SU-DHL-6 (cell line): ENCODE results near the gene SKOR2.
"Not testable (repeated sequence)": the region's sequence is repeated elsewhere in the genome, so short reads cannot be mapped to it uniquely, and the experiment has no call there.

Source experiments
- H2AFZ ChIP-seq: fragments of 200-600 bp; sonication (generic); 2 replicates; pipeline ENCODE4 v1.6.1; 2014; ENCODE audit warnings: low read depth, mild to moderate bottlenecking, moderate library complexity, mixed read lengths, antibody characterized with exemption, low read length; ENCODE audit not compliant: severe bottlenecking
- H3F3A ChIP-seq: fragments of 200-600 bp; shearing (Covaris generic); 2 replicates; pipeline ENCODE4 v1.6.0; 2016; ENCODE audit warnings: antibody characterized with exemption, mild to moderate bottlenecking; ENCODE audit not compliant: insufficient read depth
- H3K27ac ChIP-seq: fragments of 200-600 bp; sonication (generic); 2 replicates; pipeline ENCODE4 v1.5.1; 2016; ENCODE audit warnings: low read depth, mild to moderate bottlenecking, low read length, moderate library complexity, mixed read lengths
- H3K27me3 ChIP-seq: fragments of 200-600 bp; sonication (generic), shearing (Covaris generic); 2 replicates; pipeline ENCODE4 v1.6.0; 2014; ENCODE audit warnings: mild to moderate bottlenecking, low read length
- H3K36me3 ChIP-seq: fragments of 200-600 bp; sonication (generic); 2 replicates; pipeline ENCODE4 v1.6.1; 2014; ENCODE audit warnings: mild to moderate bottlenecking, low read length, mixed read lengths
- H3K4me2 ChIP-seq: fragments of 300-600, 200-600 bp; shearing (Covaris generic), sonication (generic); 2 replicates; pipeline ENCODE4 v1.6.0; 2014; ENCODE audit warnings: low read length, low read depth, mild to moderate bottlenecking; ENCODE audit not compliant: poor library complexity, severe bottlenecking
- H3K4me3 ChIP-seq: fragments of 200-600 bp; sonication (generic); 2 replicates; pipeline ENCODE4 v1.5.1; 2014; ENCODE audit warnings: antibody characterized with exemption, low read length, mild to moderate bottlenecking, mixed read lengths; ENCODE audit not compliant: insufficient read depth, poor library complexity, severe bottlenecking
- H3K79me2 ChIP-seq: fragments of 200-600 bp; sonication (generic); 2 replicates; pipeline ENCODE4 v1.6.1; 2014; ENCODE audit warnings: mild to moderate bottlenecking, low read length, moderate library complexity; ENCODE audit not compliant: insufficient read depth
- H3K9ac ChIP-seq: fragments of 200-600 bp; sonication (generic); 2 replicates; pipeline ENCODE4 v1.7.0; 2014; ENCODE audit warnings: mild to moderate bottlenecking, low read length
- H3K9me2 ChIP-seq: fragments of 200-600 bp; sonication (generic); replicated peaks from 2 replicates; pipeline ENCODE4 v1.6.1; 2014; ENCODE audit warnings: low read length; ENCODE audit not compliant: insufficient read depth
- H3K9me3 ChIP-seq: fragments of 200-600 bp; sonication (generic); 2 replicates; pipeline ENCODE4 v1.6.1; 2014; ENCODE audit warnings: low read length, mixed read lengths; ENCODE audit not compliant: insufficient read depth
- H4K20me1 ChIP-seq: fragments of 200-600 bp; sonication (generic); 2 replicates; pipeline ENCODE4 v1.6.1; 2014; ENCODE audit warnings: low read depth, mild to moderate bottlenecking, antibody characterized with exemption, low read length, moderate library complexity, mixed read lengths
- EZH2phosphoT487 ChIP-seq: fragments of 200-600 bp; sonication (generic), shearing (Covaris generic); conservative IDR thresholded peaks from 2 replicates; pipeline ENCODE4 v1.6.1; 2018; ENCODE audit warnings: mild to moderate bottlenecking, antibody characterized with exemption, low read length, moderate library complexity, mixed read lengths
- TF ChIP-seq, protein P1 (sequence below): fragments of 200-600 bp; sonication (generic); IDR thresholded peaks from one replicate; pipeline ENCODE4 v1.5.1; 2017; ENCODE audit warnings: antibody characterized with exemption, mild to moderate bottlenecking, low read length, moderate library complexity; ENCODE audit not compliant: insufficient read depth, poor library complexity, severe bottlenecking

Gene SKOR2

DNA sequence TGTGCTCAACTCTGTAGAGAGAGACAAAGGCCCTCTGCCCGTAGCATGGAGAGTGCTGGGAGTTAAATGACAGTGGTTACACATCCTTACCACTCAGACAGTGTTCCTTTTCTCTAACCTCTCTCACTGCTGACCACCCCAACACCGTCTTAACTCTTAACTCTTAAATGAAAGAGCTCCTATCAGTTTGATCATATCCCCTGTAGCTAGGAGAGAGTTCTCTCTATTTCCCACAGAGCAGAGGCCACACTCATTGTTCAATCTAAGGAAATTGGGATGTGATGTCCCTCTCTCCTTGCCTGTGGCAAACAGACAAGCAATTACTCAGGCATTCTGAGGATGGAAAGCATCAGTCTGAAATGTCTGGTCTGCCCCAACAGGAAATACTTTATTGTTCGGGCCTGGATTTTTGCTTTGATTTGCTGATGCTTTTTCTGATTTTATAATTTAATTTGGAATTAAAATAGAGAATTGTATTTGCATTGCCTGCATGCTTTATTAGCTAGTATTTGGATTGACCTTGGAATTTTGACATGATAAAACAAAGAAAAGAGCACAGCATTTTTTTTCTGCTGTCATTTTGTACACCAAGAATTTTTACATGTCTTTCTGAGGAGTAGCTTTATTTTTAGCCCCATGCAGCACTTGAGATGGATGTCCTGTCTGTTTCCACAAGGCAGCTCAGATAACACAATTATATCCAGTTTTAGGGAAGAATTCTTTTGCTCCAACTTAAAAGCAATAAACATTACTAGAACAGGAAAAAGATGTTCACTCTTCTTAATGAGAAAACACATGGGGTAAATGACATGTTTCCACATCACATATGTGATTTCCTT lies 47.6 kb downstream of the SKOR2 start:
- Histone ChIP-seq H3K9me2 (no peaks in the 10 kb centered on the region), H3K9ac (no peak overlapping the region), H3K9me3 (no peaks in the 10 kb centered on the region), H4K20me1 (no peaks in the 10 kb centered on the region), H3K27ac (no peak overlapping the region), H3K27me3 (no peaks in the 10 kb centered on the region), H3K36me3 (no peaks in the 10 kb centered on the region), H3K4me3 (no peak overlapping the region), H3F3A (no peaks in the 10 kb centered on the region), H3K4me2 (no peak overlapping the region), H2AFZ (no peak overlapping the region), H3K79me2 (no peaks in the 10 kb centered on the region)
- no peak for TF ChIP-seq EZH2phosphoT487
- TF ChIP-seq, protein P1, sequence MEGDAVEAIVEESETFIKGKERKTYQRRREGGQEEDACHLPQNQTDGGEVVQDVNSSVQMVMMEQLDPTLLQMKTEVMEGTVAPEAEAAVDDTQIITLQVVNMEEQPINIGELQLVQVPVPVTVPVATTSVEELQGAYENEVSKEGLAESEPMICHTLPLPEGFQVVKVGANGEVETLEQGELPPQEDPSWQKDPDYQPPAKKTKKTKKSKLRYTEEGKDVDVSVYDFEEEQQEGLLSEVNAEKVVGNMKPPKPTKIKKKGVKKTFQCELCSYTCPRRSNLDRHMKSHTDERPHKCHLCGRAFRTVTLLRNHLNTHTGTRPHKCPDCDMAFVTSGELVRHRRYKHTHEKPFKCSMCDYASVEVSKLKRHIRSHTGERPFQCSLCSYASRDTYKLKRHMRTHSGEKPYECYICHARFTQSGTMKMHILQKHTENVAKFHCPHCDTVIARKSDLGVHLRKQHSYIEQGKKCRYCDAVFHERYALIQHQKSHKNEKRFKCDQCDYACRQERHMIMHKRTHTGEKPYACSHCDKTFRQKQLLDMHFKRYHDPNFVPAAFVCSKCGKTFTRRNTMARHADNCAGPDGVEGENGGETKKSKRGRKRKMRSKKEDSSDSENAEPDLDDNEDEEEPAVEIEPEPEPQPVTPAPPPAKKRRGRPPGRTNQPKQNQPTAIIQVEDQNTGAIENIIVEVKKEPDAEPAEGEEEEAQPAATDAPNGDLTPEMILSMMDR: no peak

DNA sequence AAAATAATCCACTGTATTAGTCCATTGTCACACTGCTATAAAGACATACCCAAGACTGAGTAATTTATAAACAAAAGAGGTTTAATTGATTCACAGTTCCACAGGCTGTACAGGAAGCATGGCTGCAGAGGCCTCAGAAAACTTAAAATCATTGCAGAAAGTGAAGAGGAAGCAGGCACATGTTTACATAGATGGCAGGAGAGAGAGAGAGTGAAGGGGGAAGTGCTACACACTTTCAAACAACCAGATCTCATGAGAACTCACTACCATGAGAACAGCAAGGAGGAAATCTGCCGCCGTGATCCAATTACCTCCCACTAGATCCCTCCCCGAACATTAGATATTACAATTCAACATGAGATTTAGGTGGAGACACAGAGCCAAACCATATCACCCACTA lies 55.5 kb downstream of the SKOR2 start:
- not testable (repeated sequence) for H4K20me1 ChIP-seq, H3K79me2 ChIP-seq, H3K4me2 ChIP-seq, H3K27ac ChIP-seq, H3K9ac ChIP-seq, H3K4me3 ChIP-seq, H3F3A ChIP-seq, H2AFZ ChIP-seq, H3K27me3 ChIP-seq, H3K9me3 ChIP-seq, H3K9me2 ChIP-seq, H3K36me3 ChIP-seq

DNA sequence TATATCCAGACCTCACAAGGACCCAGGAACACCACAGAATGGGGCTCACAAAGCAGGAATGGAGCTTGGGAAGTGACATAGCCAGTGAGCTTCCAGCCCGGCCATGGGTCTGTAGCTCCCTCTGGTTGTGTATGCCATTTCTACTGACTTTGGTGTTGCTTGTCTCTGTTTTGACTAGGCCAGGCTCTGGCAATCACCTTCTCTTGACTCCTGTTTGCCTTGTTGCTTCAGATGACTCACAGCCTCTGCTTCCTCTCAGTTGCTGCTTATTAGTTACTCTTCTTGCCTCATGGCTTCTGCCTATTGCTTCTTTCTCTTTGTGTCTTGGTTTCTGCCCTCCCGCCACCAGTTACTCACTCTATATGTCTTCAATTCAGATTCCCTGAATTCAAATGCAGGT lies 59.5 kb downstream of the SKOR2 start:
- H3K27ac ChIP-seq: no peak overlapping the region
- no peaks in the 10 kb centered on the region for H4K20me1 ChIP-seq
- H3K79me2 ChIP-seq: no peaks in the 10 kb centered on the region
- TF ChIP-seq, protein P1: no peak
- TF ChIP-seq EZH2phosphoT487: no peak
- no peak overlapping the region for H2AFZ ChIP-seq
- no peak overlapping the region for H3K9ac ChIP-seq
- H3K4me2 ChIP-seq: no peak overlapping the region
- no peaks in the 10 kb centered on the region for H3K9me3 ChIP-seq
- 0 out of 2 replicates have a peak, but pooled peaks cover 5% of the 10 kb centered on the region for H3K9me2 ChIP-seq
- H3K27me3 ChIP-seq: no peaks in the 10 kb centered on the region
- H3F3A ChIP-seq: no peaks in the 10 kb centered on the region
- no peaks in the 10 kb centered on the region for H3K36me3 ChIP-seq
- no peak overlapping the region for H3K4me3 ChIP-seq

DNA sequence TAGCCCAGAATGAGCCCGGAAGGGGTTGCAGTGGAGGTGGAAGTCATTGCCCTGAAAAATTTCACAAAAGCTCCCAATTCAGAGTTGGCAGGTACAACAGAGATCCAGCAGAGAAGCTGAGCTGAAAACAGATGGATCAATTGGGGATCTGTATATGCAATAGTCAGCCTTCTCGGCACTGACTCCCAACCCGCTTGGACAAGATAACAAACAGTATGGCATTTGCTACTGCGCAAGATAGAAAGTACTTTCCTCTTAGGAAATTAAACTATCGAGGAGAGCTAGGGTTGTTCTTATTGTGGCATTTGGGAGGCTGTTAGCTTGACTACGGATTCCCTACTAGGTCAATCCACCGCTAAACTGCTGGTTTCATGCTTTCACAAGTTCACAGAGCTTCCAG lies 63.7 kb downstream of the SKOR2 start:
- Histone ChIP-seq H3K9me3 (peaks cover 29% of the 10 kb centered on the region; the same call in 1 of the 2 replicates), H3K79me2 (no peaks in the 10 kb centered on the region), H3K36me3 (0 out of 2 replicates have a peak, but pooled peaks cover 3% of the 10 kb centered on the region), H3F3A (no peaks in the 10 kb centered on the region), H3K4me3 (no peak overlapping the region), H3K27ac (no peak overlapping the region), H2AFZ (no peak overlapping the region), H3K4me2 (no peak overlapping the region), H3K9me2 (no peaks in the 10 kb centered on the region), H3K27me3 (no peaks in the 10 kb centered on the region), H3K9ac (no peak overlapping the region), H4K20me1 (no peaks in the 10 kb centered on the region)
- TF ChIP-seq, protein P1: no peak
- TF ChIP-seq EZH2phosphoT487: no peak
